ENCODE data around the gene PCYOX1L.

Gene PCYOX1L

GRCh38 chr5:149313151-149313841, 44.5 kb upstream of the PCYOX1L start:
- H3K27ac ChIP-seq, result no peak overlapping the region
- intact Hi-C loops (cut with DNase I; ENCODE audit: low total_unique reads), result no loop called here
- H3K36me3 ChIP-seq, result no peaks in the 10 kb centered on the region
- no peak overlapping the region for H3K4me3 ChIP-seq
- DNase-seq, result no peak
- no peaks in the 10 kb centered on the region for H3K9me3 ChIP-seq
- no peak for TF ChIP-seq CTCF (IDR thresholded peaks at IDR 0.05)
- H3K4me1 ChIP-seq, result no peaks in the 10 kb centered on the region
- H3K27me3 ChIP-seq, result no peaks in the 10 kb centered on the region

GRCh38 chr5:149314571-149315111, 43.2 kb upstream of the PCYOX1L start:
- no peaks in the 10 kb centered on the region for H3K27me3 ChIP-seq
- no peak overlapping the region for H3K4me3 ChIP-seq
- no peak overlapping the region for H3K27ac ChIP-seq
- no peaks in the 10 kb centered on the region for H3K9me3 ChIP-seq
- TF ChIP-seq CTCF (IDR thresholded peaks at IDR 0.05), result no peak
- H3K36me3 ChIP-seq, result peaks cover 0 to 5% (median 0%) of the 10 kb centered on the region in 3 donors
- no peaks in the 10 kb centered on the region for H3K4me1 ChIP-seq
- intact Hi-C loops (cut with DNase I; ENCODE audit: low total_unique reads), result loop anchor here (5.0 kb wide), 1 partner anchor 248 kb away; no protein-coding TSS in a partner anchor
- no peak for DNase-seq

- Histone ChIP-seq H3K27me3 (no peaks in the 10 kb centered on the region), H3K27ac (no peak overlapping the region), H3K36me3 (peaks cover 0 to 8% (median 0%) of the 10 kb centered on the region in 3 donors), H3K4me3 (no peak overlapping the region), H3K9me3 (no peaks in the 10 kb centered on the region), H3K4me1 (peaks cover 0 to 5% (median 2%) of the 10 kb centered on the region in 4 donors)
- no peak for TF ChIP-seq CTCF (IDR thresholded peaks at IDR 0.05)
- intact Hi-C loops (cut with DNase I; ENCODE audit: low total_unique reads), result loop anchor here (5.0 kb wide), 1 partner anchor 247 kb away; no protein-coding TSS in a partner anchor
- no peak for DNase-seq
Measured at GRCh38 chr5:149315753-149316152, 42.1 kb upstream of the PCYOX1L start.

- H3K9me3 ChIP-seq, result no peaks in the 10 kb centered on the region
- no peak overlapping the region for H3K27ac ChIP-seq
- no peak overlapping the region for H3K4me3 ChIP-seq
- H3K4me1 ChIP-seq, result peaks cover 0 to 10% (median 3%) of the 10 kb centered on the region in 4 donors
- no peaks in the 10 kb centered on the region for H3K27me3 ChIP-seq
- peak; percentile 66 to 70 for TF ChIP-seq CTCF (IDR thresholded peaks at IDR 0.05)
- intact Hi-C loops (cut with DNase I; ENCODE audit: low total_unique reads), result loop anchor here (5.0 kb wide), 1 partner anchor 245 kb away; no protein-coding TSS in a partner anchor
- H3K36me3 ChIP-seq, result peaks cover 0 to 8% (median 0%) of the 10 kb centered on the region in 3 donors
- no peak for DNase-seq
Measured at GRCh38 chr5:149317281-149318048, 40.4 kb upstream of the PCYOX1L start.

GRCh38 chr5:149319174-149319573, 38.7 kb upstream of the PCYOX1L start:
- no peaks in the 10 kb centered on the region for H3K27me3 ChIP-seq
- H3K4me3 ChIP-seq, result no peak overlapping the region
- no peak overlapping the region for H3K27ac ChIP-seq
- peaks cover 0 to 10% (median 3%) of the 10 kb centered on the region in 4 donors for H3K4me1 ChIP-seq
- no peaks in the 10 kb centered on the region for H3K9me3 ChIP-seq
- intact Hi-C loops (cut with DNase I; ENCODE audit: low total_unique reads), result loop anchor here (5.0 kb wide), 1 partner anchor 243 kb away; no protein-coding TSS in a partner anchor
- TF ChIP-seq CTCF (IDR thresholded peaks at IDR 0.05), result no peak
- DNase-seq, result no peak
- H3K36me3 ChIP-seq, result peaks cover 0 to 8% (median 0%) of the 10 kb centered on the region in 3 donors
